ENCODE data around the gene MAPK8IP2.
"Not testable (repeated sequence)": the region's sequence is repeated elsewhere in the genome, so short reads cannot be mapped to it uniquely, and the experiment has no call there.

The MAPK8IP2 gene

GRCh38 chr22:50654664-50655063 is 54.1 kb downstream of the MAPK8IP2 start:
- not testable (repeated sequence) for H3K27ac ChIP-seq (ENCODE audit: low read depth, low read length); H3K36me3 ChIP-seq (ENCODE audit: insufficient read depth, low read length); H3K4me3 ChIP-seq (ENCODE audit: low read length); H3K4me1 ChIP-seq (ENCODE audit: insufficient read depth, low read length); H3K9ac ChIP-seq (ENCODE audit: low read depth, low read length); H3K27me3 ChIP-seq (ENCODE audit: insufficient read depth, low read length)
- H3K9me3 ChIP-seq (ENCODE audit: insufficient read depth, low read depth, low read length), result peaks cover 12% of the 10 kb centered on the region
- 92% methylated on average over 6 of the region's 6 CpGs for WGBS

GRCh38 chr22:50656122-50657070 is 55.8 kb downstream of the MAPK8IP2 start:
- no peak overlapping the region for H3K9ac ChIP-seq (ENCODE audit: low read depth, low read length)

GRCh38 chr22:50657925-50658324 is 57.3 kb downstream of the MAPK8IP2 start:
- 90% methylated on average over 4 of the region's 4 CpGs for whole genome bisulfite sequencing
- H3K27ac ChIP-seq (ENCODE audit: low read depth, low read length), result no peak overlapping the region
- H3K9ac ChIP-seq (ENCODE audit: low read depth, low read length), result no peak overlapping the region
- no peaks in the 10 kb centered on the region for H3K4me1 ChIP-seq (ENCODE audit: insufficient read depth, low read length)
- peaks cover 3% of the 10 kb centered on the region; the same call in 1 of the 2 replicates for H3K27me3 ChIP-seq (ENCODE audit: insufficient read depth, low read length)
- no peaks in the 10 kb centered on the region for H3K9me3 ChIP-seq (ENCODE audit: insufficient read depth, low read depth, low read length)
- no peaks in the 10 kb centered on the region for H3K36me3 ChIP-seq (ENCODE audit: insufficient read depth, low read length)
- H3K4me3 ChIP-seq (ENCODE audit: low read length), result no peak overlapping the region

More at GRCh38 chr22:50656122-50657070, 55.8 kb downstream of the MAPK8IP2 start:
- peaks cover under 1% of the 10 kb centered on the region; the same call in 1 of the 2 replicates for H3K9me3 ChIP-seq (ENCODE audit: insufficient read depth, low read depth, low read length)
- H3K4me1 ChIP-seq (ENCODE audit: insufficient read depth, low read length), result no peaks in the 10 kb centered on the region
- peaks cover 3% of the 10 kb centered on the region; the same call in 1 of the 2 replicates for H3K27me3 ChIP-seq (ENCODE audit: insufficient read depth, low read length)
- H3K36me3 ChIP-seq (ENCODE audit: insufficient read depth, low read length), result no peaks in the 10 kb centered on the region
- no peak overlapping the region for H3K27ac ChIP-seq (ENCODE audit: low read depth, low read length)
- 75% methylated on average over 23 of the region's 23 CpGs for WGBS
- no peak overlapping the region for H3K4me3 ChIP-seq (ENCODE audit: low read length)

GRCh38 chr22:50659711-50660110 is 59.1 kb downstream of the MAPK8IP2 start:
- WGBS, result 94% methylated on average over 6 of the region's 7 CpGs
- H3K27ac ChIP-seq (ENCODE audit: low read depth, low read length); H3K27me3 ChIP-seq (ENCODE audit: insufficient read depth, low read length); H3K9ac ChIP-seq (ENCODE audit: low read depth, low read length); H3K36me3 ChIP-seq (ENCODE audit: insufficient read depth, low read length); H3K4me1 ChIP-seq (ENCODE audit: insufficient read depth, low read length); H3K9me3 ChIP-seq (ENCODE audit: insufficient read depth, low read depth, low read length); H3K4me3 ChIP-seq (ENCODE audit: low read length): not testable (repeated sequence)

- Histone ChIP-seq H3K4me3 (ENCODE audit: low read length) (no peak overlapping the region), H3K27me3 (ENCODE audit: insufficient read depth, low read length) (peaks cover 3% of the 10 kb centered on the region; the same call in 1 of the 2 replicates)
Measured at GRCh38 chr22:50660306-50660705, 59.7 kb downstream of the MAPK8IP2 start.

More at GRCh38 chr22:50660306-50660705, 59.7 kb downstream of the MAPK8IP2 start:
- Histone ChIP-seq H3K9ac (ENCODE audit: low read depth, low read length) (no peak overlapping the region), H3K27ac (ENCODE audit: low read depth, low read length) (no peak overlapping the region), H3K4me1 (ENCODE audit: insufficient read depth, low read length) (no peaks in the 10 kb centered on the region), H3K36me3 (ENCODE audit: insufficient read depth, low read length) (no peaks in the 10 kb centered on the region), H3K9me3 (ENCODE audit: insufficient read depth, low read depth, low read length) (no peaks in the 10 kb centered on the region)
